HG03135 (cell line): ENCODE data around the gene MEF2C.

ENCODE experiments used
- ATAC-seq: cut with Tn5 transposase; IDR thresholded peaks from one replicate; pipeline ENCODE4 v1.9.1; 2021; ENCODE audit warnings: mild to moderate bottlenecking, moderate library complexity; ENCODE audit not compliant: unreplicated experiment

Gene MEF2C

GRCh38 chr5:88888848-88889188, 5.8 kb upstream of the MEF2C start:
- no peak for ATAC-seq

- no peak for ATAC-seq
These were observed 5.3 kb upstream of the MEF2C start for GRCh38 chr5:88888291-88888690.

- no peak for ATAC-seq
These were observed 4.4 kb upstream of the MEF2C start for GRCh38 chr5:88887342-88887741.

GRCh38 chr5:88886746-88887341, 3.9 kb upstream of the MEF2C start:
- ATAC-seq = no peak

GRCh38 chr5:88886252-88886651, 3.3 kb upstream of the MEF2C start:
- no peak for ATAC-seq

- ATAC-seq = no peak
These were observed 2.0 kb upstream of the MEF2C start for GRCh38 chr5:88885002-88885401.

- no peak for ATAC-seq
These were observed 1.6 kb upstream of the MEF2C start for GRCh38 chr5:88884608-88884877.

GRCh38 chr5:88883836-88884607, 1.0 kb upstream of the MEF2C start:
- peak; percentile 25 for ATAC-seq

GRCh38 chr5:88882276-88883038, 527 bp downstream of the MEF2C start:
- ATAC-seq = no peak

- peak; percentile 22 for ATAC-seq
These were observed 1.4 kb downstream of the MEF2C start for GRCh38 chr5:88881571-88881971.

- no peak for ATAC-seq
These were observed 2.8 kb downstream of the MEF2C start for GRCh38 chr5:88880201-88880600.

GRCh38 chr5:88879724-88880123, 3.3 kb downstream of the MEF2C start:
- ATAC-seq = no peak

GRCh38 chr5:88878976-88879375, 4.0 kb downstream of the MEF2C start:
- no peak for ATAC-seq

GRCh38 chr5:88877826-88878225, 5.2 kb downstream of the MEF2C start:
- ATAC-seq = no peak

- ATAC-seq = no peak
These were observed 6.3 kb downstream of the MEF2C start for GRCh38 chr5:88876714-88877113.

- ATAC-seq = no peak
These were observed 7.4 kb downstream of the MEF2C start for GRCh38 chr5:88875341-88876234.

- no peak for ATAC-seq
These were observed 9.5 kb downstream of the MEF2C start for GRCh38 chr5:88873447-88873846.

GRCh38 chr5:88872971-88873370, 10.0 kb downstream of the MEF2C start:
- no peak for ATAC-seq

GRCh38 chr5:88870285-88870684, 12.7 kb downstream of the MEF2C start:
- ATAC-seq = no peak

- ATAC-seq = no peak
These were observed 14.4 kb downstream of the MEF2C start for GRCh38 chr5:88868468-88869068.

GRCh38 chr5:88867638-88868037, 15.3 kb downstream of the MEF2C start:
- ATAC-seq = no peak
